ENCODE measurements around the gene BCL2L1.

GRCh38 chr20:31770243-31770642 lies 47.6 kb upstream of the BCL2L1 start:
- no peak for TF ChIP-seq CTCF (IDR thresholded peaks at IDR 0.05)
- TF ChIP-seq POLR2AphosphoS5 (IDR thresholded peaks at IDR 0.05), result no peak
- no peak for TF ChIP-seq POLR2A (IDR thresholded peaks at IDR 0.05)

Data from upper lobe of left lung (tissue), 4 donors.